Measurements from ENCODE around the gene KCNQ1.

KCNQ1 gene

GRCh38 chr11:2515401-2516275, 70.8 kb downstream of the KCNQ1 start:
- no peak for DNase-seq

GRCh38 chr11:2516276-2517015, 71.6 kb downstream of the KCNQ1 start:
- DNase-seq, result no peak

GRCh38 chr11:2517016-2517385, 72.2 kb downstream of the KCNQ1 start:
- DNase-seq, result no peak

- no peak for DNase-seq
Observed at GRCh38 chr11:2517386-2518064, 72.7 kb downstream of the KCNQ1 start.

GRCh38 chr11:2518111-2518982, 73.5 kb downstream of the KCNQ1 start:
- DNase-seq, result no peak

GRCh38 chr11:2518983-2519340, 74.2 kb downstream of the KCNQ1 start:
- DNase-seq, result no peak

- no peak for DNase-seq
Observed at GRCh38 chr11:2519517-2519861, 74.7 kb downstream of the KCNQ1 start.

GRCh38 chr11:2519862-2520735, 75.3 kb downstream of the KCNQ1 start:
- no peak for DNase-seq

GRCh38 chr11:2520736-2521035, 75.9 kb downstream of the KCNQ1 start:
- DNase-seq, result no peak

- no peak for DNase-seq
Observed at GRCh38 chr11:2521081-2521732, 76.4 kb downstream of the KCNQ1 start.

GRCh38 chr11:2521733-2522630, 77.2 kb downstream of the KCNQ1 start:
- DNase-seq, result no peak

- DNase-seq, result no peak
Observed at GRCh38 chr11:2522631-2523255, 77.9 kb downstream of the KCNQ1 start.

GRCh38 chr11:2523821-2524391, 79.1 kb downstream of the KCNQ1 start:
- no peak for DNase-seq

GRCh38 chr11:2524446-2525165, 79.8 kb downstream of the KCNQ1 start:
- DNase-seq, result no peak

GRCh38 chr11:2525166-2525861, 80.5 kb downstream of the KCNQ1 start:
- DNase-seq, result no peak

- DNase-seq, result no peak
Observed at GRCh38 chr11:2525941-2526807, 81.4 kb downstream of the KCNQ1 start.

- DNase-seq, result peak; percentile 41
Observed at GRCh38 chr11:2526808-2527381, 82.1 kb downstream of the KCNQ1 start.

All from hematopoietic multipotent progenitor cell treated with erythropoietin and hydrocortisone succinate and interleukin-3 and kit ligand, for 6 days (in vitro differentiated cells).